GM18520 (cell line): Measurements from ENCODE around the gene PTMS.

Source experiments
- ATAC-seq: cut with Tn5 transposase; IDR thresholded peaks from one replicate; pipeline ENCODE4 v1.9.1; 2021; ENCODE audit not compliant: unreplicated experiment

The PTMS gene

GRCh38 chr12:6771509-6772330, 5.6 kb downstream of the PTMS start:
- ATAC-seq: no peak

- no peak for ATAC-seq
Measured at GRCh38 chr12:6772331-6772695, 6.2 kb downstream of the PTMS start, which contains the start of gene LAG3. TSS of gene LAG3 (plus strand) at chr12:6772520. CDS start at chr12:6772853, 333 bp downstream.

- ATAC-seq: no peak
Measured at GRCh38 chr12:6772726-6773589, 6.8 kb downstream of the PTMS start.

- ATAC-seq: no peak
Measured at GRCh38 chr12:6773590-6774351, 7.6 kb downstream of the PTMS start.

GRCh38 chr12:6774499-6775062, 8.4 kb downstream of the PTMS start:
- ATAC-seq: no peak

- ATAC-seq: no peak
Measured at GRCh38 chr12:6775185-6776174, 9.3 kb downstream of the PTMS start.

GRCh38 chr12:6777386-6777785, 11.2 kb downstream of the PTMS start:
- ATAC-seq: no peak

- no peak for ATAC-seq
Measured at GRCh38 chr12:6778217-6778573, 12.0 kb downstream of the PTMS start.

- ATAC-seq: peak; percentile 70
Measured at GRCh38 chr12:6778574-6779550, 12.7 kb downstream of the PTMS start.

GRCh38 chr12:6779708-6780432, 13.7 kb downstream of the PTMS start:
- ATAC-seq: no peak

GRCh38 chr12:6780573-6780972, 14.4 kb downstream of the PTMS start:
- ATAC-seq: no peak

GRCh38 chr12:6782119-6782518, 16.0 kb downstream of the PTMS start:
- ATAC-seq: no peak

GRCh38 chr12:6782850-6783566, 16.8 kb downstream of the PTMS start:
- no peak for ATAC-seq

GRCh38 chr12:6783828-6784227, 17.7 kb downstream of the PTMS start:
- ATAC-seq: no peak

- ATAC-seq: no peak
Measured at GRCh38 chr12:6784296-6784695, 18.1 kb downstream of the PTMS start.

GRCh38 chr12:6784761-6785160, 18.6 kb downstream of the PTMS start:
- ATAC-seq: no peak

- no peak for ATAC-seq
Measured at GRCh38 chr12:6786416-6787094, 20.4 kb downstream of the PTMS start.
